Ovary (tissue), 3 donors: ENCODE results near the gene TMED5.

Experiments
- POLR2A ChIP-seq: fragments of 450-650 bp; IDR thresholded peaks from one replicate; pipeline ENCODE4 v1.6.1; 2017; ENCODE audit warnings: antibody characterized with exemption, mild to moderate bottlenecking, moderate library complexity
- TF ChIP-seq, protein P1 (sequence below), 3 donors: fragments of 450-650 bp in 2 of 3; fragments of 200-600 bp in 1 of 3; IDR thresholded peaks; one replicate each; pipeline versions ENCODE4 v1.5.1 to v1.8.0; 2016 to 2022; ENCODE audit warnings: antibody characterized with exemption in 3 of 3, mild to moderate bottlenecking in 1 of 3
- donor health status: DM: no; HTN: no; CAD: no.

- no peak for TF ChIP-seq POLR2A
- TF ChIP-seq, protein P1, sequence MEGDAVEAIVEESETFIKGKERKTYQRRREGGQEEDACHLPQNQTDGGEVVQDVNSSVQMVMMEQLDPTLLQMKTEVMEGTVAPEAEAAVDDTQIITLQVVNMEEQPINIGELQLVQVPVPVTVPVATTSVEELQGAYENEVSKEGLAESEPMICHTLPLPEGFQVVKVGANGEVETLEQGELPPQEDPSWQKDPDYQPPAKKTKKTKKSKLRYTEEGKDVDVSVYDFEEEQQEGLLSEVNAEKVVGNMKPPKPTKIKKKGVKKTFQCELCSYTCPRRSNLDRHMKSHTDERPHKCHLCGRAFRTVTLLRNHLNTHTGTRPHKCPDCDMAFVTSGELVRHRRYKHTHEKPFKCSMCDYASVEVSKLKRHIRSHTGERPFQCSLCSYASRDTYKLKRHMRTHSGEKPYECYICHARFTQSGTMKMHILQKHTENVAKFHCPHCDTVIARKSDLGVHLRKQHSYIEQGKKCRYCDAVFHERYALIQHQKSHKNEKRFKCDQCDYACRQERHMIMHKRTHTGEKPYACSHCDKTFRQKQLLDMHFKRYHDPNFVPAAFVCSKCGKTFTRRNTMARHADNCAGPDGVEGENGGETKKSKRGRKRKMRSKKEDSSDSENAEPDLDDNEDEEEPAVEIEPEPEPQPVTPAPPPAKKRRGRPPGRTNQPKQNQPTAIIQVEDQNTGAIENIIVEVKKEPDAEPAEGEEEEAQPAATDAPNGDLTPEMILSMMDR (IDR thresholded peaks at IDR 0.05) = no peak
Measured at GRCh38 chr1:93113127-93113526, 67.1 kb downstream of the TMED5 start.
